Transverse colon (tissue), 4 donors: ENCODE measurements around the gene MTA1. TPM values are rescaled to one million over a fixed set of nuclear protein-coding genes. Genes with fewer than 3 reads are reported as not detected.

ENCODE experiments used
- DNase-seq: peaks from one replicate; pipeline ENCODE4 v3.0.0-alpha.2; 2019
- H3K27ac ChIP-seq, 4 donors: fragments of 200-600 bp; sonication (generic); 2 replicates each; pipeline ENCODE4 v1.5.1; 2016 to 2018; ENCODE audit warnings: inconsistent platforms in 4 of 4
- H3K27me3 ChIP-seq: fragments of 200-600 bp; sonication (generic); 2 replicates; pipeline ENCODE4 v1.5.1; 2017; ENCODE audit warnings: inconsistent platforms
- H3K36me3 ChIP-seq, 4 donors: fragments of 200-600 bp; sonication (generic); 2 replicates each; pipeline ENCODE4 v1.5.1; 2017 to 2019; ENCODE audit warnings: inconsistent platforms in 4 of 4
- H3K4me1 ChIP-seq, 4 donors: fragments of 200-600 bp; sonication (generic); 2 replicates each; pipeline ENCODE4 v1.5.1; 2017 to 2020; ENCODE audit warnings: inconsistent platforms in 4 of 4
- H3K4me3 ChIP-seq, 4 donors: fragments of 200-600 bp; sonication (generic); 1 replicate in 1 of 4; 2 replicates in 3 of 4; pipeline versions ENCODE4 v1.5.1 to v1.6.1; 2017 to 2019; ENCODE audit warnings: inconsistent platforms in 4 of 4
- H3K9me3 ChIP-seq, 2 donors: fragments of 200-600 bp; sonication (generic); 2 replicates each; pipeline ENCODE4 v1.5.1; 2017 to 2019; ENCODE audit warnings: inconsistent platforms in 2 of 2
- EP300 ChIP-seq: sonication (generic); formaldehyde crosslinking; IDR thresholded peaks from one replicate; pipeline ENCODE4 v1.6.1; 2017; ENCODE audit warnings: antibody characterized with exemption, low read depth
- POLR2A ChIP-seq: fragments of 450-650 bp; IDR thresholded peaks from one replicate; pipeline ENCODE4 v1.6.1; 2016; ENCODE audit warnings: antibody characterized with exemption, mild to moderate bottlenecking, moderate library complexity
- POLR2AphosphoS5 ChIP-seq, 3 donors: sonication (generic); formaldehyde crosslinking; IDR thresholded peaks; one replicate each; pipeline ENCODE4 v1.6.1; 2016; ENCODE audit warnings: antibody characterized with exemption in 3 of 3
- WGBS, 2 donors: methylation state at CpG; one replicate each; pipeline ENCODE4 v1.1.5; 2018; ENCODE audit warnings: low coverage in 1 of 2; 5-methylcytosine and 5-hydroxymethylcytosine counted together
- in situ Hi-C, 4 donors: fragments of 200-750 bp; cut with MboI; loops; one replicate each; pipeline versions ENCODE4 v1.15.0 to v1.15.1; 2017; ENCODE audit warnings: low sequenced_read_pairs in 3 of 4, low pct_ligation_motif_present in 1 of 4, low pct_unique_long_range_greater_than_20kb in 1 of 4
- intact Hi-C: fragments of 100-400 bp; cut with DNase I; formaldehyde crosslinking; loops from one replicate; pipeline ENCODE4 v1.15.1; 2023; ENCODE audit warnings: low total_unique reads
- total RNA-seq, 4 donors: library from RNA; depleted of rRNA; stranded (reverse); fragments of >200 nt; gene quantifications; one replicate each; pipeline ENCODE4 v1.1.0, GENCODE V29; 2016
- TF ChIP-seq, protein P1 (sequence below), 5 experiments: fragments of 200-600 bp in 3 of 5; fragments of 450-650 bp in 2 of 5; sonication (generic) in 3 of 5; IDR thresholded peaks; 1 replicate in 2 of 5; 2 replicates in 3 of 5; pipeline ENCODE4 v1.5.1; 2016 to 2017; ENCODE audit warnings: antibody characterized with exemption in 5 of 5, inconsistent platforms in 3 of 5, mild to moderate bottlenecking in 2 of 5, moderate library complexity in 1 of 5

MTA1 gene
- total RNA-seq, 4 donors from 2014 or later, result 79.4 to 293 (median 106) TPM

DNA sequence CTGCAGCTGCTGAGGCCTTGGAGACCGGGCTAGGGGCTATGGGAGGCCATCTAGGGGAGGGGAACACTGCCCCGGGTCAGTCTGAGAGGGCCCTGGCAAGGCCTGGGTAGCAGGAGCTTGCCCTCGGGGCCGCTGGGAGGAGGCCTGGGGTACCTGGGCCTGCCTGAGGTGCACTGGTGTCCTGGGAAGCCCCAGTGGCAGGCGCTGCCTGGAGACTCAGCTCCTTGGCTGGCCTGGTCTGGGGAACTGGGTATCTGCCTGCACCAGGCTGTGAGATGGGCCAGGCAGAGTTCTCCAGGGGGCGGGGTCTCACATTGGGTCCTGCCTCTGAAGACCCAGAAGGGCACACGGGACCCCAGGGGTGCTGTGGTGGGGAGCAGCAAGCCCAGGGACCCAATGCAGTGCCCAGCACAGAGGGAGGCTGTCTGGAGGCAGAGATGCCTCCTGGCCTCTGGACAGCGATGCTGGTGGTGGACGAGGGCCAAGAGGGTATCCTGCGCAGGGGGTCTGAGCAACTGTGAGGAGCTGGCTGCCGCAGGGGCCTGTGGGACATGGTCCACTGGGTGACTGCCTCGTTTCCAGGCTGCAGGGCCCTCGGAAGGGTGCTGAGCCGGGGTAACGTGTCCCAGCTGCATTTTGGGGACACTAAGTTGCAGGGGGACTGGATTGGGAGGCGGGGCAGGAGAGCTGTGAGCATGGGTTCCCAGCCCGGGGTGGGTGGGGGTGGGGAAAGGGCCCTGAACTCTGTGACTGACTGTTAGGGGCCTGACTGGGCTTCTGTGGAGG is 7.4 kb upstream of the MTA1 start:
- Histone ChIP-seq H3K4me1 (peaks cover 9 to 23% (median 15%) of the 10 kb centered on the region in 4 donors), H3K36me3 (no peaks in the 10 kb centered on the region), H3K27ac (no peak overlapping the region), H3K4me3 (no peak overlapping the region), H3K9me3 (no peaks in the 10 kb centered on the region), H3K27me3 (peaks cover 51% of the 10 kb centered on the region)
- TF ChIP-seq, protein P1, sequence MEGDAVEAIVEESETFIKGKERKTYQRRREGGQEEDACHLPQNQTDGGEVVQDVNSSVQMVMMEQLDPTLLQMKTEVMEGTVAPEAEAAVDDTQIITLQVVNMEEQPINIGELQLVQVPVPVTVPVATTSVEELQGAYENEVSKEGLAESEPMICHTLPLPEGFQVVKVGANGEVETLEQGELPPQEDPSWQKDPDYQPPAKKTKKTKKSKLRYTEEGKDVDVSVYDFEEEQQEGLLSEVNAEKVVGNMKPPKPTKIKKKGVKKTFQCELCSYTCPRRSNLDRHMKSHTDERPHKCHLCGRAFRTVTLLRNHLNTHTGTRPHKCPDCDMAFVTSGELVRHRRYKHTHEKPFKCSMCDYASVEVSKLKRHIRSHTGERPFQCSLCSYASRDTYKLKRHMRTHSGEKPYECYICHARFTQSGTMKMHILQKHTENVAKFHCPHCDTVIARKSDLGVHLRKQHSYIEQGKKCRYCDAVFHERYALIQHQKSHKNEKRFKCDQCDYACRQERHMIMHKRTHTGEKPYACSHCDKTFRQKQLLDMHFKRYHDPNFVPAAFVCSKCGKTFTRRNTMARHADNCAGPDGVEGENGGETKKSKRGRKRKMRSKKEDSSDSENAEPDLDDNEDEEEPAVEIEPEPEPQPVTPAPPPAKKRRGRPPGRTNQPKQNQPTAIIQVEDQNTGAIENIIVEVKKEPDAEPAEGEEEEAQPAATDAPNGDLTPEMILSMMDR (IDR thresholded peaks at IDR 0.05), result no peak
- TF ChIP-seq POLR2AphosphoS5 (IDR thresholded peaks at IDR 0.05) (no peak), EP300 (no peak), POLR2A (no peak)
- DNase-seq, result no peak
- 72% methylated on average over 17 of the region's 17 CpGs; no CpG with 5 or more reads in 1 of the 2 donors for WGBS, 2 donors
- in situ Hi-C loops, result no loop called here
- intact Hi-C loops, result no loop called here

DNA sequence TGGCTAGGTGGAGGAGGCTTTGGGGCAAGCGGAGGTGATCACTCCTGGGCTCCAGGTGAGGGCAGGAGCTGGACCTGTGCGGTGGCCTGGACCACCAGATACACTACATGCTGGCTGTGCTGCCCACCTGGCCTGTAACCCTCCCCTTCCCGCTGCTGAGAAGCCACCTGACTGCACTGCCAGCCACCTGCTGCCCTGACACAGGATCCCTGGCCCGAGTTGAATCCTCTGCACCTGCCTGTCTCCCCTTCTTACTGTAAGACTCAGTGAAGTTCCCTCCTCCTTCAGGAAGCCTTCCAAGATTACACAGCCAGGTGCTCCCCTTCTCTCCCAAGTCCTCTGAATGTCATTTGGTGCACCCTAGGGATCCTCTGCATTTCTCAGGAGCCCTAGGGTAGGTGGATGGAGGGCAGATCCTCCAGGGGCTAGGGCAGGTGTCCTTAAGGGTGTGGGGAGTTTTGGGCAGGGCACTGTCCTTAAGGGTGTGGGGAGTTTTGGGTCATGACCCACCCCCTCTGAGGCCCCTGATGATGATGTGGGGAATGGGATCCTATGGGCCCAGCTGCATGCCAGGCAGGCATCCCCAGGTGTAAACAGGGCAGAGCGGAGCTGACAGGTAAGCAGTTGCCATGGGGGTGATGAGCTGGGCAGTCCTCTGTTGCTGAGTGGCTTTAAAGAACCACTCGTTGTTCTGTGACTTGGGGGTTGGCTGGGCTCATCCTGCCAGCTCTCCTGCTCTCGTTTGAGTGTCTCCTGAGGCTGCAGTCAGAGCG is 6.7 kb upstream of the MTA1 start:
- TF ChIP-seq POLR2AphosphoS5 (IDR thresholded peaks at IDR 0.05), result no peak
- TF ChIP-seq, protein P1 (IDR thresholded peaks at IDR 0.05), result no peak
- TF ChIP-seq POLR2A, result no peak
- TF ChIP-seq EP300, result no peak
- H3K36me3 ChIP-seq, result no peaks in the 10 kb centered on the region
- intact Hi-C loops, result no loop called here
- peaks cover 51% of the 10 kb centered on the region for H3K27me3 ChIP-seq
- DNase-seq, result no peak
- in situ Hi-C loops, result no loop called here
- peaks cover 9 to 23% (median 18%) of the 10 kb centered on the region in 4 donors for H3K4me1 ChIP-seq
- H3K27ac ChIP-seq, result no peak overlapping the region
- no peaks in the 10 kb centered on the region for H3K9me3 ChIP-seq
- no peak overlapping the region for H3K4me3 ChIP-seq
- WGBS, 2 donors, result 81% methylated on average over 8 of the region's 8 CpGs; no CpG with 5 or more reads in 1 of the 2 donors

DNA sequence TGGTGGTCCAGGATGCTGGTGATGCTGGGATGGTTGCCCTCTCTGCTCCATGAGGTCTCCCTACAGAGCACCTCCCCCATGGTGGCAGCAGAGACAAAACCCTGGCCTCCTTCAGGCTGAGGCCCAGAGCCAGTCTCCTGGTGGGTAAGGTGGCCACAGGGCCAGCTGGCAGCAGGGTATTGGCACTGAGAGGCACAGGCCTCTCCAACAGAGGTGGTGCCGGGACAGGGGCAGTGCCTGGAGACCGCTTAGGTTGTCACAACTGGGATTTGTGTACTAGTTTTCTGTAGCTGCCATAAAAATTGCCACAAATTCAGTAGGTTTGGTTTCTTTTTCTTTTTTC is 6.1 kb upstream of the MTA1 start:
- Histone ChIP-seq H3K27me3 (peaks cover 51% of the 10 kb centered on the region), H3K4me1 (peaks cover 9 to 27% (median 22%) of the 10 kb centered on the region in 4 donors), H3K4me3 (no peak overlapping the region), H3K36me3 (no peaks in the 10 kb centered on the region), H3K9me3 (no peaks in the 10 kb centered on the region), H3K27ac (no peak overlapping the region)
- 93% methylated on average over 2 of the region's 2 CpGs; no CpG with 5 or more reads in 1 of the 2 donors for WGBS, 2 donors
- TF ChIP-seq EP300, result no peak
- TF ChIP-seq POLR2A, result no peak
- TF ChIP-seq POLR2AphosphoS5 (IDR thresholded peaks at IDR 0.05), result no peak
- TF ChIP-seq, protein P1 (IDR thresholded peaks at IDR 0.05), result no peak
- DNase-seq, result no peak
- intact Hi-C loops (no loop called here), in situ Hi-C loops (no loop called here)
